ENCODE measurements around the gene EFNB2. TPM values are rescaled to one million over a fixed set of nuclear protein-coding genes. Genes with fewer than 3 reads are reported as not detected.

EFNB2 gene
- total and polyA plus RNA-seq, 2 donors (not counting 3 experiments of a cell fraction or from before 2014, with no cell fraction given): 50.4 to 69.5 TPM

DNA sequence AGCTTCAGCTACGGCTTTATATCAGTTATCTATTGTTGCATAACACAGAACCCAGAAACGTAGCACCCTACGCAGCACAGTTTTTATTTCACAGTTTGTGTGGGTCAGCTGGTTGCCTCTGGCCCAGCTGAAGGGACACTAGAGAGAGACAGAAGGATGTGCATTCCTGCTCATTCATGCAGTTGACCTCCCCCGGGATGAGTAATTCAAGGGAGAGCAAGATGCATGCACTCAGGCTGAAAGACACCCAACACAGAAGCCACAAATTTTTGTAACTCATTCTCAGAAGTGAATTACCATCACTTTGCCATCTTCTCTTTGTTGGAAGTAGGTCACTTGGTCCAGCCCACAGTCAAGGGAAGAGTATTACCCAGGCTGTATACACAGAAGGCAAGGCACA is 89.5 kb downstream of the EFNB2 start:
- H3K9me3 ChIP-seq (replicated peaks; ENCODE audit: control insufficient read depth, insufficient read depth, low read length): no peaks in the 10 kb centered on the region
- peaks cover 0 to under 1% of the 10 kb centered on the region in 2 experiments for H3K27me3 ChIP-seq (ENCODE audit: control insufficient read depth in 2 of 2, insufficient read depth in 2 of 2, low read length in 2 of 2)
- no peak overlapping the region for H3K27ac ChIP-seq (ENCODE audit: insufficient read depth, low read depth, low read length)
- DNase-seq (ENCODE audit: low read depth, low spot score) (no peak), FAIRE-seq (no peak)
- ChIA-PET POLR2A (no interaction called here), CTCF (no interaction called here)
- dilution Hi-C loops (cut with MboI; ENCODE audit: extremely low pct_ligation_motif_present, low sequenced_read_pairs) (no loop called here), intact Hi-C loops (cut with micrococcal nuclease) (no loop called here)
- no peaks in the 10 kb centered on the region for H3K4me1 ChIP-seq (ENCODE audit: control insufficient read depth, extremely low read depth, insufficient read depth, low read length)
- no peaks in the 10 kb centered on the region for H3K79me2 ChIP-seq (ENCODE audit: control insufficient read depth, insufficient read depth, low read length)
- no peak overlapping the region for H3K4me3 ChIP-seq (replicated peaks in 1 of 3; ENCODE audit: insufficient read depth in 1 of 3, low read depth in 1 of 3, low read length in 3 of 3)
- H4K20me1 ChIP-seq (replicated peaks; ENCODE audit: control insufficient read depth, extremely low read depth, insufficient read depth, low read length): no peaks in the 10 kb centered on the region
- H3K4me2 ChIP-seq (ENCODE audit: insufficient read depth, low read length): no peak overlapping the region
- H3K9ac ChIP-seq (replicated peaks; ENCODE audit: extremely low read depth, insufficient read depth, low read length): no peak overlapping the region
- no TSS peak for BruUV-seq (replicated peaks)
- TF ChIP-seq FOS (IDR thresholded peaks at IDR 0.05; ENCODE audit: borderline replicate concordance, insufficient read depth, low read length) (no peak), POLR2AphosphoS5 (IDR thresholded peaks at IDR 0.05; ENCODE audit: insufficient read depth, low read depth, low read length) (no peak), POLR2A (IDR thresholded peaks at IDR 0.05; ENCODE audit: low read depth, low read length) (no peak), JUN (IDR thresholded peaks at IDR 0.05; ENCODE audit: borderline replicate concordance, insufficient read depth, insufficient read length, low read depth) (no peak), MYC (IDR thresholded peaks at IDR 0.05; ENCODE audit: low read depth, low read length) (no peak), MAX (IDR thresholded peaks at IDR 0.05; ENCODE audit: insufficient read depth, insufficient read length) (no peak), GATA2 (IDR thresholded peaks at IDR 0.05; ENCODE audit: insufficient read depth, insufficient read length, low read depth, low read length) (no peak), EZH2 (IDR thresholded peaks at IDR 0.05; ENCODE audit: borderline replicate concordance, low read depth, low read length, severe bottlenecking) (no peak), CTCF (IDR thresholded peaks at IDR 0.05; ENCODE audit: extremely low read depth in 1 of 2, insufficient read depth in 1 of 2, low read depth in 1 of 2, low read length in 2 of 2) (no peak)
- no peaks in the 10 kb centered on the region for H3K9me1 ChIP-seq (replicated peaks; ENCODE audit: control insufficient read depth, extremely low read depth, insufficient read depth, low read length)
- no peak overlapping the region for H2AFZ ChIP-seq (ENCODE audit: low read depth, low read length)
- no peaks in the 10 kb centered on the region for H3K36me3 ChIP-seq (ENCODE audit: control insufficient read depth in 2 of 2, extremely low read depth in 1 of 2, insufficient read depth in 2 of 2, low read length in 2 of 2)
